Endothelial cell of umbilical vein (primary cell): ENCODE results near the gene TRPM1. TPM values are rescaled to one million over a fixed set of nuclear protein-coding genes. Genes with fewer than 3 reads are reported as not detected.

Source experiments
- BruUV-seq: library from RNA; stranded (reverse); fragments of 400-500 nt; replicated peaks from 2 replicates; lab custom pipeline; 2021; lab: Mats Ljungman, UMichigan
- CTCF ChIA-PET: fragments of 300-600, 350-600 bp; sonication (Branson Sonifier 250); formaldehyde crosslinking; loops from one replicate; lab custom pipeline; 2021; ENCODE audit warnings: antibody characterized with exemption, inconsistent platforms; lab: Charles Lee
- POLR2A ChIA-PET: fragments of 300-600, 350-600 bp; sonication (Branson Sonifier 250); formaldehyde crosslinking; loops from one replicate; lab custom pipeline; 2021; ENCODE audit warnings: antibody characterized with exemption, inconsistent platforms; lab: Charles Lee
- DNase-seq: peaks from one replicate; pipeline ENCODE4 v3.0.0-alpha.2; 2011; ENCODE audit warnings: low read depth, low spot score
- FAIRE-seq: peaks from 2 replicates; lab custom pipeline; 2011; peaks lifted over from hg19 to GRCh38; lab: Jason Lieb, UNC
- H2AFZ ChIP-seq: 2 replicates; pipeline ENCODE4 v1.6.0; 2012; ENCODE audit warnings: low read depth, low read length, control low read depth, inconsistent platforms
- H3K27ac ChIP-seq: 2 replicates; pipeline ENCODE4 v1.5.1; 2011; ENCODE audit warnings: low read depth, mild to moderate bottlenecking, control low read depth, low read length, moderate library complexity; ENCODE audit not compliant: insufficient read depth
- H3K27me3 ChIP-seq, 2 experiments: 2 replicates each; pipeline versions ENCODE4 v1.6.0 to v1.6.1; 2011; ENCODE audit warnings: low read length in 2 of 2, mixed read lengths in 1 of 2; ENCODE audit not compliant: control insufficient read depth in 2 of 2, insufficient read depth in 2 of 2
- H3K36me3 ChIP-seq, 2 experiments: 2 replicates in 1 of 2; 3 replicates in 1 of 2; pipeline ENCODE4 v1.5.1; 2011; ENCODE audit warnings: low read length in 2 of 2, mild to moderate bottlenecking in 1 of 2, moderate library complexity in 1 of 2; ENCODE audit not compliant: control insufficient read depth in 2 of 2, insufficient read depth in 2 of 2; ENCODE audit errors: extremely low read depth in 1 of 2
- H3K4me1 ChIP-seq: 3 replicates; pipeline ENCODE4 v1.5.1; 2011; ENCODE audit warnings: mild to moderate bottlenecking, low read length; ENCODE audit not compliant: control insufficient read depth, insufficient read depth; ENCODE audit errors: extremely low read depth
- H3K4me2 ChIP-seq: 2 replicates; pipeline ENCODE4 v1.6.1; 2011; ENCODE audit warnings: low read length, control low read depth, mixed read lengths; ENCODE audit not compliant: insufficient read depth
- H3K4me3 ChIP-seq, 3 experiments: fragments of 200-600 bp in 1 of 3; sonication (generic), shearing (Covaris generic) in 1 of 3; replicated peaks in 1 of 3; 2 replicates each; pipeline ENCODE4 v1.5.1; 2011 to 2016; ENCODE audit warnings: control low read depth in 3 of 3, low read length in 3 of 3, mild to moderate bottlenecking in 2 of 3, inconsistent platforms in 1 of 3, low read depth in 1 of 3, moderate library complexity in 1 of 3; ENCODE audit not compliant: insufficient read depth in 1 of 3
- H3K79me2 ChIP-seq: 2 replicates; pipeline ENCODE4 v1.6.0; 2012; ENCODE audit warnings: low read length, inconsistent platforms; ENCODE audit not compliant: control insufficient read depth, insufficient read depth
- H3K9ac ChIP-seq: replicated peaks from 2 replicates; pipeline ENCODE3; 2011; ENCODE audit warnings: low read length, control low read depth; ENCODE audit not compliant: insufficient read depth; ENCODE audit errors: extremely low read depth
- H3K9me1 ChIP-seq: replicated peaks from 3 replicates; pipeline ENCODE4 v1.6.0; 2011; ENCODE audit warnings: mild to moderate bottlenecking, low read length; ENCODE audit not compliant: control insufficient read depth, insufficient read depth; ENCODE audit errors: extremely low read depth
- H3K9me3 ChIP-seq: replicated peaks from 2 replicates; pipeline ENCODE4 v1.5.1; 2012; ENCODE audit warnings: low read length, inconsistent platforms; ENCODE audit not compliant: control insufficient read depth, insufficient read depth
- H4K20me1 ChIP-seq: replicated peaks from 2 replicates; pipeline ENCODE3; 2011; ENCODE audit warnings: mild to moderate bottlenecking, low read length; ENCODE audit not compliant: control insufficient read depth, insufficient read depth; ENCODE audit errors: extremely low read depth
- CTCF ChIP-seq, 2 donors: IDR thresholded peaks; 1 replicate in 1 of 2; 2 replicates in 1 of 2; pipeline ENCODE4 v1.5.1; 2011; ENCODE audit warnings: low read length in 2 of 2, mild to moderate bottlenecking in 2 of 2, moderate library complexity in 2 of 2, control low read depth in 1 of 2, inconsistent platforms in 1 of 2, low read depth in 1 of 2; ENCODE audit not compliant: insufficient read depth in 1 of 2; ENCODE audit errors: extremely low read depth in 1 of 2
- EZH2 ChIP-seq: IDR thresholded peaks from 2 replicates; pipeline ENCODE4 v1.6.1; 2012; ENCODE audit warnings: borderline replicate concordance, low read depth, mild to moderate bottlenecking, moderate library complexity, low read length, inconsistent platforms; ENCODE audit not compliant: severe bottlenecking
- FOS ChIP-seq: IDR thresholded peaks from 2 replicates; pipeline ENCODE4 v1.6.1; 2011; ENCODE audit warnings: mild to moderate bottlenecking, low read length, moderate library complexity, borderline replicate concordance; ENCODE audit not compliant: insufficient read depth
- GATA2 ChIP-seq: IDR thresholded peaks from 2 replicates; pipeline ENCODE4 v1.7.0; 2011; ENCODE audit warnings: low read depth, mild to moderate bottlenecking, moderate library complexity, mixed read lengths, low read length; ENCODE audit not compliant: insufficient read length, insufficient read depth
- JUN ChIP-seq: IDR thresholded peaks from 2 replicates; pipeline ENCODE4 v1.6.1; 2011; ENCODE audit warnings: borderline replicate concordance, low read depth; ENCODE audit not compliant: insufficient read length, insufficient read depth
- MAX ChIP-seq: IDR thresholded peaks from 2 replicates; pipeline ENCODE4 v1.6.1; 2011; ENCODE audit not compliant: insufficient read depth, insufficient read length
- MYC ChIP-seq: IDR thresholded peaks from one replicate; pipeline ENCODE4 v1.6.1; 2011; ENCODE audit warnings: mild to moderate bottlenecking, low read depth, low read length
- POLR2A ChIP-seq: IDR thresholded peaks from 2 replicates; pipeline ENCODE4 v1.6.1; 2012; ENCODE audit warnings: low read depth, mild to moderate bottlenecking, control low read depth, low read length
- POLR2AphosphoS5 ChIP-seq: IDR thresholded peaks from 2 replicates; pipeline ENCODE4 v1.6.1; 2012; ENCODE audit warnings: low read depth, mild to moderate bottlenecking, control low read depth, low read length, moderate library complexity; ENCODE audit not compliant: insufficient read depth
- dilution Hi-C: fragments of 300-500 bp; cut with MboI; formaldehyde crosslinking; loops from one replicate; pipeline ENCODE4 v1.15.0; 2019; ENCODE audit warnings: low sequenced_read_pairs; ENCODE audit not compliant: extremely low pct_ligation_motif_present
- intact Hi-C: fragments of 100-400 bp; cut with micrococcal nuclease; formaldehyde crosslinking; loops from one replicate; pipeline ENCODE4 v1.10.0; 2022
- polyA plus RNA-seq, 4 experiments: library from polyadenylated mRNA; depleted of rRNA in 3 of 4; stranded (reverse) in 3 of 4; unstranded in 1 of 4; fragments of >200 nt; gene quantifications; 2 replicates each; pipeline versions ENCODE4 v1.2.1 to v1.2.3, GENCODE V29; 2011 to 2012; ENCODE audit warnings: missing spikeins in 1 of 4
- total RNA-seq: library from RNA; stranded (reverse); gene quantifications from 2 replicates; pipeline ENCODE4 v1.2.3, GENCODE V29; 2021

The TRPM1 gene
- total and polyA plus RNA-seq, 2 donors (not counting 3 experiments of a cell fraction or from before 2014, with no cell fraction given) = 0.19 TPM; not detected in 1

GRCh38 chr15:31041610-31042009 is 59.9 kb downstream of the TRPM1 start:
- Histone ChIP-seq H3K27ac (no peak overlapping the region), H3K9me3 (no peaks in the 10 kb centered on the region), H3K4me2 (no peak overlapping the region), H3K4me3 (no peak overlapping the region), H4K20me1 (no peaks in the 10 kb centered on the region), H3K9ac (no peak overlapping the region), H3K9me1 (no peaks in the 10 kb centered on the region), H3K36me3 (no peaks in the 10 kb centered on the region), H3K79me2 (no peaks in the 10 kb centered on the region), H3K4me1 (no peaks in the 10 kb centered on the region), H3K27me3 (no peaks in the 10 kb centered on the region), H2AFZ (no peak overlapping the region)
- CTCF ChIA-PET = no interaction called here
- dilution Hi-C loops = no loop called here
- intact Hi-C loops = no loop called here
- DNase-seq = no peak
- POLR2A ChIA-PET = interaction anchor here (0.6 kb wide), 1 partner anchor 75 kb away, joined by 3 read pairs; no protein-coding TSS in a partner anchor
- no peak for FAIRE-seq
- no peak for TF ChIP-seq POLR2A
- TF ChIP-seq MYC = no peak
- TF ChIP-seq EZH2 = no peak
- TF ChIP-seq JUN = no peak
- TF ChIP-seq FOS = no peak
- no peak for TF ChIP-seq MAX
- TF ChIP-seq GATA2 = no peak
- no peak for TF ChIP-seq CTCF (IDR thresholded peaks at IDR 0.05; ENCODE audit: extremely low read depth in 1 of 2, insufficient read depth in 1 of 2, low read depth in 1 of 2, low read length in 2 of 2)
- TF ChIP-seq POLR2AphosphoS5 = no peak
- no TSS peak for BruUV-seq
